ENCODE data around the gene KIF14.

DNA sequence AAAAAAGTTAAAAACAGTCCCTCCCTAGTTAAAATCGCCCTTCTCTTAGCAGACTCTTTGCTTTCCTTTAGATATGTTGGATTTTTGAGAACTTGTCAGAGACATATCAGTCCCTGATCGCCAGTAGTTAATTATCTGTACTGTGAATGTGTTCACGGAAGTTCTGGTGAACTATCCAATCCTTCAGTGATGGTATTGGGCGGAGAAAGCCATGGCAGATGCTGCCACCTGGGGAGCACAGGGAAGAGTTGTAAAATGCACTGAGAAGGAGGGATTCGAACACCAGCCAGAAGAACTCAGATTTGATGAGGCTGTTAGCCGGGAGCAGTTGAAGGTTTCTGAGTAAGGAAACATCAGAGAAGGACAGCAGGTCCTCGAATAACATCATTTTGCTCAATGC, 17.5 kb upstream of the KIF14 start:
- TF ChIP-seq, protein P1, sequence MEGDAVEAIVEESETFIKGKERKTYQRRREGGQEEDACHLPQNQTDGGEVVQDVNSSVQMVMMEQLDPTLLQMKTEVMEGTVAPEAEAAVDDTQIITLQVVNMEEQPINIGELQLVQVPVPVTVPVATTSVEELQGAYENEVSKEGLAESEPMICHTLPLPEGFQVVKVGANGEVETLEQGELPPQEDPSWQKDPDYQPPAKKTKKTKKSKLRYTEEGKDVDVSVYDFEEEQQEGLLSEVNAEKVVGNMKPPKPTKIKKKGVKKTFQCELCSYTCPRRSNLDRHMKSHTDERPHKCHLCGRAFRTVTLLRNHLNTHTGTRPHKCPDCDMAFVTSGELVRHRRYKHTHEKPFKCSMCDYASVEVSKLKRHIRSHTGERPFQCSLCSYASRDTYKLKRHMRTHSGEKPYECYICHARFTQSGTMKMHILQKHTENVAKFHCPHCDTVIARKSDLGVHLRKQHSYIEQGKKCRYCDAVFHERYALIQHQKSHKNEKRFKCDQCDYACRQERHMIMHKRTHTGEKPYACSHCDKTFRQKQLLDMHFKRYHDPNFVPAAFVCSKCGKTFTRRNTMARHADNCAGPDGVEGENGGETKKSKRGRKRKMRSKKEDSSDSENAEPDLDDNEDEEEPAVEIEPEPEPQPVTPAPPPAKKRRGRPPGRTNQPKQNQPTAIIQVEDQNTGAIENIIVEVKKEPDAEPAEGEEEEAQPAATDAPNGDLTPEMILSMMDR (IDR thresholded peaks at IDR 0.05), result no peak
- no peak for TF ChIP-seq POLR2A (IDR thresholded peaks at IDR 0.05)
